ENCODE results near the gene PHLDA3. TPM values are rescaled to one million over a fixed set of nuclear protein-coding genes. Genes with fewer than 3 reads are reported as not detected.

Gene PHLDA3
- total RNA-seq, 4 donors from 2014 or later: 7.4 to 91.8 (median 62.7) TPM

DNA sequence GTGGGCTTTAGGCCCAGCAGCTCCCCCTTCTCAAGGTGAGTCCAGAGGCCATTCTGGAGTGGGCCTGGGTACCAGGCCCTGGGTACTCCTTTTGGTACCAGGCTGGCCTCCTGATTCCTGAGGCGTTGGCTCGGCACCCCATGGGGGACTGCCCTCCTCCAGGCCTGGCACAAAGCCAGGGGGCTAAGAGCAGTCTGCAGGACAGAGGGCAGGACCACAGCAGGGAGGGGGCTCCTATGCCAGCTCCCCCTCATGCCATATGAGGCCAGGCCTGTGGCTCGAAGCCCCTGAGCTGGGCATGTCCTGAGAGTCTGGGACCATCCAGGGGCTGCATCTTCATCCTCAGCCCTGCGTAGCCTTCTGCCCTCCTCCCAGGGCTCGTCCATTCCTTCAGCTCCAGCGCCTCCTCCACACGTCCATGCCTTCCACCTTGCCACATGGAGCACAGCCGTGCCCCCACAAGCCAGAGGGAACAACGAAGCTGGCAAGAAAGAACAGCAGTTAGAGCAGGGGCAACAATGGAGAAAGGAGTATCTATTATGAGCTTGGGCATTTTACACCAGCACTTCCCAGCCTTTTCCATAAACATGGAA is 3.2 kb downstream of the PHLDA3 start:
- in situ Hi-C loops (cut with MboI; ENCODE audit: low sequenced_read_pairs in 4 of 4) (no loop called here), intact Hi-C loops (cut with DNase I; ENCODE audit: low total_unique reads) (loop anchor here (10.0 kb wide), 1 partner anchor 419 kb away; the partner anchor contains the start of gene SHISA4)
- Histone ChIP-seq H3K9me3 (no peaks in the 10 kb centered on the region), H3K4me3 (peak overlapping the region in 1 of 4 donors; percentile 71), H3K27ac (peak overlapping the region; percentile 92 to 100 (median 100)), H3K4me1 (peaks cover 52 to 66% of the 10 kb centered on the region in 2 donors), H3K27me3 (no peaks in the 10 kb centered on the region), H3K36me3 (peaks cover 0 to 19% of the 10 kb centered on the region in 2 donors)
- no peak for DNase-seq
- no peak for ATAC-seq
- no peak for TF ChIP-seq POLR2A (IDR thresholded peaks at IDR 0.05)

DNA sequence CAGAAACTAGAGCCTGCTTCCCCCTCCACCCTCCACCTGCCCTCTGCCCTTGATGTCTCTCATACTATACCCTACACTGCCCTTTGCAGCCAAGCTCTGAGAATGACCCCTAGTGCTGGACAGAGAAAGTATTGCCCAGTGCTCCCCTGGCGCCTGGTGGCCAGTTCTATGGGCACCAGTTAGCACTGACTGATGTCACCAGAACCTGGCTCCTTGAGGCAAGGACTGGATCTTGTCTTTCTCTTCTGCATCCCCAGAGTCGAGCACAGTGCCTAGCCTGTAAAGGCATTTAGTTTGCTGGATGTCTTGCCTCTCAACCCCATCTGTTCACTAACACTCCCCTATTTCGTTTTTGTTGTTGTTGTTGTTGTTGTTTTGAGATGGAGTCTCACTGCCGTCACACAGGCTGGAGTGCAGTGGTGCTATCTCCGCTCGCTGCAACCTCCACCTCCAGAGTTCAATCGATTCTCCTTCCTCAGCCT is 5.9 kb downstream of the PHLDA3 start:
- Histone ChIP-seq H3K9me3 (no peaks in the 10 kb centered on the region), H3K27ac (peak overlapping the region; percentile 92 to 100 (median 100)), H3K27me3 (no peaks in the 10 kb centered on the region), H3K4me3 (no peak overlapping the region), H3K36me3 (peaks cover 0 to 19% of the 10 kb centered on the region in 2 donors), H3K4me1 (peaks cover 59 to 62% of the 10 kb centered on the region in 2 donors)
- TF ChIP-seq POLR2A (IDR thresholded peaks at IDR 0.05): no peak
- TF ChIP-seq, protein P1, sequence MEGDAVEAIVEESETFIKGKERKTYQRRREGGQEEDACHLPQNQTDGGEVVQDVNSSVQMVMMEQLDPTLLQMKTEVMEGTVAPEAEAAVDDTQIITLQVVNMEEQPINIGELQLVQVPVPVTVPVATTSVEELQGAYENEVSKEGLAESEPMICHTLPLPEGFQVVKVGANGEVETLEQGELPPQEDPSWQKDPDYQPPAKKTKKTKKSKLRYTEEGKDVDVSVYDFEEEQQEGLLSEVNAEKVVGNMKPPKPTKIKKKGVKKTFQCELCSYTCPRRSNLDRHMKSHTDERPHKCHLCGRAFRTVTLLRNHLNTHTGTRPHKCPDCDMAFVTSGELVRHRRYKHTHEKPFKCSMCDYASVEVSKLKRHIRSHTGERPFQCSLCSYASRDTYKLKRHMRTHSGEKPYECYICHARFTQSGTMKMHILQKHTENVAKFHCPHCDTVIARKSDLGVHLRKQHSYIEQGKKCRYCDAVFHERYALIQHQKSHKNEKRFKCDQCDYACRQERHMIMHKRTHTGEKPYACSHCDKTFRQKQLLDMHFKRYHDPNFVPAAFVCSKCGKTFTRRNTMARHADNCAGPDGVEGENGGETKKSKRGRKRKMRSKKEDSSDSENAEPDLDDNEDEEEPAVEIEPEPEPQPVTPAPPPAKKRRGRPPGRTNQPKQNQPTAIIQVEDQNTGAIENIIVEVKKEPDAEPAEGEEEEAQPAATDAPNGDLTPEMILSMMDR (IDR thresholded peaks at IDR 0.05 in 4 of 5, conservative IDR thresholded peaks at IDR 0.05 in 1 of 5): peak; percentile 49 to 82 (median 72)
- ATAC-seq: peak in 1 of 2 donors; percentile 34
- in situ Hi-C loops (cut with MboI; ENCODE audit: low sequenced_read_pairs in 4 of 4) (no loop called here), intact Hi-C loops (cut with DNase I; ENCODE audit: low total_unique reads) (loop anchor here (1.0 to 10.0 kb wide), 3 partner anchors 15 to 422 kb away; partner anchors contain the start of gene SHISA4)
- DNase-seq: peak in 1 of 2 donors; percentile 86

DNA sequence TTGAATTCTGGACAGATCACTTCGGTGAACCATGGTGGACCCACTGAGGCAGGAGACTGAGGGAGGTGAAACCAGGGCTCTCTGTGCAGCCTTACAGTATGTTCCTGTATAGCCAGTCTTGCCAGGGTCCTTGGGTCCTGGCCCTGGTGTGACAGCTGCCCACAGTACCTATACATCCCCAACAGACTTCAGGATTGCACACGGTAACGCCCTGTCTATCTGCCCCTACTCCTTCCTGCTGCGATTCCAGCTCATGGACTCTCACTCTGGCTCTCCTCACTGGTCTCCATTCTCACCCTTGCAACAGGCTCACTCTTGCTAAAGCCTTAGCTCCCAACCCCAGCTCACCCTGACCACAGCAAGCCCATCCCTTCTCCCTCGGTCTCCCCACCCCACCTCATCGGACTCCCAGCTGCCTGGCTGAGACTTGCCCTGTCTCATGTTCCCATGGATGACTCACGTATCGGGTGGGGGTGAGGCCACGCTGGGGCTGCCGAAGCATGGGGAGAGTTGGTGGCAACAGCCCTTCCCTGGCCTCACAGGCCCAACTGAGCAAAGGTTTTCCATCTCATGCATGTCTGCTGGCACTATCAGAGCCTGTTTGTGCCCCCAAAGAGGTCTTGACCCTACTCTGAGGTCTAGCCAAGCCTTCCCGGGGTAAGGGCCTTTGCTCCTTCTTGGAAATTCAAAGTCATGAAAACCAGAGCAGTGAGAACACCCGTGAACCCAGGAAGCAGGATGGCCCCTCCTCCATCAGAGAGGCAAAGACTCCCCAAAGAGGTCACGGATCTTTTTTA is 7.1 kb downstream of the PHLDA3 start:
- intact Hi-C loops (cut with DNase I; ENCODE audit: low total_unique reads): loop anchor here (5.0 to 10.0 kb wide), 2 partner anchors 290 to 423 kb away; partner anchors contain the start of gene SHISA4
- in situ Hi-C loops (cut with MboI; ENCODE audit: low sequenced_read_pairs in 4 of 4): no loop called here
- peak; percentile 95 to 99 for DNase-seq
- Histone ChIP-seq H3K27me3 (no peaks in the 10 kb centered on the region), H3K4me3 (peak overlapping the region in 3 of 4 donors; percentile 15 to 17 (median 15)), H3K36me3 (peaks cover 0 to 19% of the 10 kb centered on the region in 2 donors), H3K27ac (peak overlapping the region; percentile 92 to 100 (median 100)), H3K9me3 (no peaks in the 10 kb centered on the region), H3K4me1 (peaks cover 59 to 62% of the 10 kb centered on the region in 2 donors)
- ATAC-seq: peak; percentile 68 to 75
- TF ChIP-seq, protein P1 (IDR thresholded peaks at IDR 0.05 in 4 of 5, conservative IDR thresholded peaks at IDR 0.05 in 1 of 5): no peak
- peak; percentile 12 to 30 for TF ChIP-seq POLR2A (IDR thresholded peaks at IDR 0.05)

DNA sequence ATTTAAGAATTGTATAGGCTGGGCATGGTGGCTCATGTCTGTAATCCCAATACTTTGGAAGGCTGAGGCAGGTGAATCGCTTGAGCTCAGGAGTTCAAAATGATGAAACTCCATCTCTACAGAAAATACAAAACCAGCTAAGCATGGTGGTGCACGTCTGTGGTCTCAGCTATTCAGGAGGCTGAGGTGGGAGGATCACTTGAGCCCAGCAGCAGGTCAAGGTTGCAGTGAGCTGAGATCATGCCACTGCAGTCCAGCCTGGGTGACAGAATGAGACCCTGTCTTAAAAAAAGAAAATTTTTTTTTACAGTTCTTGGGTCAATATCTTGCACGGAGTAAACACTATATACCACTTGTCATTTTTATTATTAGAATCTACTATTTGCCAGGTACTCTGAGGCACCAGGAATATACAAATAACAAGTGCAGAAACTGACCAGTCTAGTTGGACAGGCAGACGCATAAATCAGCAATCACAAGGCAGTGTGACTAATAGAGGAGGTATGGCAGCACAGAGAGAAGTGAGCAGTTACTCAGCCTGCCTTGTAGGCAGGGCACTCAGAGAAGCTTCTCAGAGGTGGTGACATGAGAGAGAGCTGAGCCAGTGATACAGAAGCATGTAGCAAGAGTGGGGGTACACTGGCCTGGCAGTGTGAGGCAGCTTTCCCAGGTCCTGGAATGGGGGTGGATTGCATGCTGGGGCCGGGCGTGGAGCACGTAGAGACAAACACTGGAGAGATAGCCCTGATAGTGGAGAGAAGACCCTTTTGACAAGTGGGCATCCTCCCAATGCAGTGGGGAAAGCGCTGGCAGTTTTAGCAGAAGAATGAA is 8.0 kb downstream of the PHLDA3 start:
- peak in 1 of 2 donors; percentile 12 for TF ChIP-seq POLR2A (IDR thresholded peaks at IDR 0.05)
- TF ChIP-seq, protein P1 (IDR thresholded peaks at IDR 0.05 in 4 of 5, conservative IDR thresholded peaks at IDR 0.05 in 1 of 5): no peak
- Histone ChIP-seq H3K9me3 (no peaks in the 10 kb centered on the region), H3K4me1 (peaks cover 59 to 64% of the 10 kb centered on the region in 2 donors), H3K27ac (peak overlapping the region; percentile 92 to 100 (median 100)), H3K4me3 (peak overlapping the region in 3 of 4 donors; percentile 15 to 17 (median 15)), H3K27me3 (no peaks in the 10 kb centered on the region), H3K36me3 (peaks cover 0 to 19% of the 10 kb centered on the region in 2 donors)
- intact Hi-C loops (cut with DNase I; ENCODE audit: low total_unique reads): loop anchor here (5.0 to 10.0 kb wide), 2 partner anchors 289 to 424 kb away; partner anchors contain the start of gene SHISA4
- in situ Hi-C loops (cut with MboI; ENCODE audit: low sequenced_read_pairs in 4 of 4): no loop called here
- peak; percentile 71 to 77 for ATAC-seq
- DNase-seq: peak; percentile 84 to 90
